Activated B cell treated with CpG ODN at 0.5 μM for 24 hours (primary cell): ENCODE results near the gene SAFB. TPM values are rescaled to one million over a fixed set of nuclear protein-coding genes. Genes with fewer than 3 reads are reported as not detected.

Source experiments
- ATAC-seq: fragments of 200-7000 bp; cut with Tn5 transposase; one replicate; pipeline ENCODE4 v1.10.0; 2021; ENCODE audit warnings: low read depth, mild to moderate bottlenecking, moderate library complexity
- CTCF ChIA-PET: fragments of 350-600 bp; sonication (Branson Sonifier 250); formaldehyde crosslinking; loops from one replicate; lab custom pipeline; 2021; ENCODE audit warnings: antibody characterized with exemption; lab: Charles Lee
- POLR2A ChIA-PET: fragments of 350-600 bp; sonication (Branson Sonifier 250); formaldehyde crosslinking; loops from one replicate; lab custom pipeline; 2021; ENCODE audit warnings: antibody characterized with exemption; lab: Charles Lee
- DNase-seq: peaks from one replicate; pipeline ENCODE4 v3.0.0; 2022
- H3K27ac Mint-ChIP-seq: one replicate; pipeline ENCODE4 v1.8.0; 2020; ENCODE audit warnings: mixed read lengths
- H3K27me3 Mint-ChIP-seq: one replicate; pipeline ENCODE4 v1.8.0; 2021; ENCODE audit warnings: mixed read lengths
- H3K36me3 Mint-ChIP-seq: one replicate; pipeline ENCODE4 v1.8.0; 2021; ENCODE audit warnings: low read depth, mixed read lengths
- H3K4me1 Mint-ChIP-seq: one replicate; pipeline ENCODE4 v1.8.0; 2021; ENCODE audit warnings: mixed read lengths
- H3K4me3 Mint-ChIP-seq: one replicate; pipeline ENCODE4 v1.8.0; 2020; ENCODE audit warnings: mild to moderate bottlenecking, mixed read lengths
- H3K9me3 Mint-ChIP-seq: one replicate; pipeline ENCODE4 v1.8.0; 2020; ENCODE audit warnings: mixed read lengths
- CTCF ChIP-seq: fragments of 200-600 bp; IDR thresholded peaks from one replicate; pipeline ENCODE4 v1.8.0; 2022; ENCODE audit warnings: antibody characterized with exemption, mild to moderate bottlenecking
- intact Hi-C: fragments of 100-400 bp; cut with micrococcal nuclease; formaldehyde crosslinking; loops from one replicate; pipeline ENCODE4 v1.15.1; 2024
- total RNA-seq: library from RNA; stranded (reverse); gene quantifications from 2 replicates; pipeline ENCODE4 v1.2.3, GENCODE V29; 2022

The SAFB gene
- total RNA-seq, 1 donor from 2014 or later = 171 TPM

DNA sequence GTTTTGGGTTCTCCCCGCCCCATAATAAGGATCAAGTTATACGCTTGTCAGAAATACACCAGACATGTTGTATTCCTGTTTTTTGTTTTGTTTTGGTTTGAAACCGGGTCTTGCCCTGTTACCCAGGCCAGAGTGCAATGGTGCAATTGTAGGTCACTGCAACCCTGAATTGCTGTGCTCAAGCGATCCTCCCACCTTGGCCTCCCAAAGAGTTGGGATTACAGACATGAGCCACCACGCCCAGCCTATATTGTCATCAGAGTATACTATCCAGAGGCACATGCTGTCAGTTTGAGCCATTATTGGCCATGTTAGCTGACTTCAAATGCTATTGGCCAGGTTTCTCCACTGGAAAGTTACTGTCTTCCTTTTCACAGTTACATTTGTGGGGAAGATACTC lies 9.8 kb downstream of the SAFB start:
- DNase-seq (no peak), ATAC-seq (no peak)
- no peak for TF ChIP-seq CTCF
- H3K4me1 Mint-ChIP-seq = peaks cover 62% of the 10 kb centered on the region
- no peaks in the 10 kb centered on the region for H3K27me3 Mint-ChIP-seq
- no peak overlapping the region for H3K27ac Mint-ChIP-seq
- H3K36me3 Mint-ChIP-seq = peaks cover 58% of the 10 kb centered on the region
- ChIA-PET POLR2A (interaction anchor here (1.1 kb wide), 1 partner anchor 11 kb away, joined by 4 read pairs; no protein-coding TSS in a partner anchor), CTCF (no interaction called here)
- intact Hi-C loops = no loop called here
- no peak overlapping the region for H3K4me3 Mint-ChIP-seq
- no peaks in the 10 kb centered on the region for H3K9me3 Mint-ChIP-seq

DNA sequence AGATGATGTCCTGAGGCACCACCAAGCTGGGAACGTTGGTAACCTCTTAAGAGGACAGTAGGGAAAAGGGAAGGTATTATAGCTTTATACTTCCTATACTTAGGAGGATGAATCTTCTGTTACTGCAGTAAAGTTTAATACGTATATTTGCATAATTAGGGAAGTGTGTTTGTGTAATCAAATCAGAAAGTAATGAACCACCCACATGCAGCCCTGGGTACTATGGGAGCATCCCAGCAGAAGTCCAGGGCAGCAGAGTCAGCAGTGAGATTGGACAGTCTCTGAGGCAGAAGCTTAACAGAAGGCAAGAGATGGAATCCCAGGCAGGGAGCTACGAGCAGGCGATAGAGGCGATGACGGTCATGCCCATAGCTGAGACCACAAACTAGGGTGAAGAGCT lies 12.5 kb downstream of the SAFB start:
- no peak overlapping the region for H3K4me3 Mint-ChIP-seq
- ChIA-PET POLR2A (interaction anchor here (0.6 to 0.7 kb wide), 2 partner anchors 8 to 13 kb away, joined by 3 to 4 read pairs; partner anchors contain the start of genes SAFB and SAFB2), CTCF (no interaction called here)
- no peak for ATAC-seq
- no peaks in the 10 kb centered on the region for H3K27me3 Mint-ChIP-seq
- peaks cover 50% of the 10 kb centered on the region for H3K36me3 Mint-ChIP-seq
- DNase-seq = no peak
- H3K9me3 Mint-ChIP-seq = no peaks in the 10 kb centered on the region
- intact Hi-C loops = no loop called here
- H3K4me1 Mint-ChIP-seq = peaks cover 39% of the 10 kb centered on the region
- no peak for TF ChIP-seq CTCF
- no peak overlapping the region for H3K27ac Mint-ChIP-seq

DNA sequence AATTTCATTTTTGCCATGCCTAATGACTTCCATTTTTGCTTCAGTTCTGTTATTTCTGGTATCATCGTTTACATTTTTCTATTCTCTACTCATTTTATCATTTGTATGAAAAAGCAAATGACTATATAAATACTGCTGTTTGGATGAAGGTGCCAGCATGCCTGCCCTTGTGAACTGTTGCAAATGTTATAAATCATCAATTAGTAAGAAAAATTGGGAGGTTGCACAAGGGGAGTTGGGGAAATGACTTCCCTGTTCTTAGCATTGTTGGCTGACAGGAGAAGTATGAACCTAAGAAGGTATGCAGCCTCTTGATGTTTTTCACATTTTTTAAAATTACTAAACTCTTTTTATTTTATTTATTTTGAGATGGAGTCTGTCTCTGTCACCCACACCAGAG lies 15.1 kb downstream of the SAFB start:
- no peak for TF ChIP-seq CTCF
- DNase-seq (no peak), ATAC-seq (no peak)
- H3K4me1 Mint-ChIP-seq = peaks cover 20% of the 10 kb centered on the region
- ChIA-PET POLR2A (interaction anchor here (0.7 to 0.8 kb wide), 3 partner anchors 15 to 808 kb away, joined by 3 to 6 read pairs (median 3); partner anchors contain the start of genes SAFB and SAFB2), CTCF (interaction anchor here (1.3 kb wide), 1 partner anchor 49 kb away, joined by 4 read pairs; no protein-coding TSS in a partner anchor)
- peaks cover 51% of the 10 kb centered on the region for H3K36me3 Mint-ChIP-seq
- H3K4me3 Mint-ChIP-seq = no peak overlapping the region
- no peaks in the 10 kb centered on the region for H3K27me3 Mint-ChIP-seq
- H3K27ac Mint-ChIP-seq = no peak overlapping the region
- no peaks in the 10 kb centered on the region for H3K9me3 Mint-ChIP-seq
- intact Hi-C loops = no loop called here

DNA sequence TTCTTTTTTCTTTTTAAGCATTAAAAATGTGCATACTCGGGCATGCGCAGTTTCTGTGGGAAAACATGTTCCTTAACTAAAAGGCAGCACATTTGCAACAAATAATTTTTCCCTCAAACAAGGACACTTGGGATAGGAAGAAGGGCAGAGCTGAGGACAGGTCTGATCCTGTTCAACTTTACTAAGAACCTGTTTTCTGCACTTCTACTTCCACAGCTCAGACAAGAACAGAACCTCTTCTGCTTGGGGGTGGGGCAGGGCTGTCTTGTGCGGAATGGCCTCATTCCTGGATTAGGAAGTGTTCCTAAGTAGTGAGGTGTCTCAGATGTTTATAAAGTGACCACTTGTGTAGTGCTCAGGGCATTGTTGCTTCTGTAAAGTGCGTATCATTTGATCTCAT lies 18.3 kb downstream of the SAFB start:
- Mint-ChIP-seq H3K4me3 (no peak overlapping the region), H3K36me3 (peaks cover 69% of the 10 kb centered on the region), H3K9me3 (no peaks in the 10 kb centered on the region), H3K27me3 (no peaks in the 10 kb centered on the region), H3K4me1 (peaks cover 6% of the 10 kb centered on the region), H3K27ac (no peak overlapping the region)
- ChIA-PET CTCF (no interaction called here), POLR2A (no interaction called here)
- intact Hi-C loops = no loop called here
- no peak for TF ChIP-seq CTCF
- no peak for DNase-seq
- no peak for ATAC-seq

GRCh38 chr19:5642204-5642603 lies 19.3 kb downstream of the SAFB start:
- Mint-ChIP-seq H3K27me3 (no peaks in the 10 kb centered on the region), H3K4me3 (no peak overlapping the region), H3K36me3 (peaks cover 80% of the 10 kb centered on the region), H3K9me3 (no peaks in the 10 kb centered on the region), H3K27ac (no peak overlapping the region), H3K4me1 (peaks cover 6% of the 10 kb centered on the region)
- DNase-seq (no peak), ATAC-seq (no peak)
- intact Hi-C loops = no loop called here
- CTCF ChIA-PET = no interaction called here
- no peak for TF ChIP-seq CTCF
- POLR2A ChIA-PET = no interaction called here
